HepG2 (cell line): ENCODE measurements around the gene MTCL1. TPM values are rescaled to one million over a fixed set of nuclear protein-coding genes. Genes with fewer than 3 reads are reported as not detected.

Experiments
- ATAC-seq: fragments of 200-7000 bp; cut with Tn5 transposase; 3 replicates; pipeline ENCODE4 v1.9.1; 2020; ENCODE audit warnings: mild to moderate bottlenecking, moderate library complexity
- BruUV-seq: library from RNA; stranded (reverse); fragments of 400-500 nt; replicated peaks from 2 replicates; lab custom pipeline; 2021; lab: Mats Ljungman, UMichigan
- CTCF ChIA-PET: fragments of 300-600 bp; formaldehyde crosslinking; extraction: SDS; loops from one replicate; lab custom pipeline; 2021; ENCODE audit warnings: low total read pairs, inconsistent platforms, low intra/inter-chr PET ratio; lab: Yijun Ruan, JAX
- POLR2A ChIA-PET: fragments of 350-600 bp; sonication (Branson Sonifier 250); formaldehyde crosslinking; loops from one replicate; lab custom pipeline; 2020; ENCODE audit warnings: antibody characterized with exemption, inconsistent platforms; lab: Yijun Ruan, JAX
- DNase-seq: peaks from one replicate; pipeline ENCODE4 v3.0.0-alpha.2; 2015; ENCODE audit warnings: low spot score
- FAIRE-seq: peaks from 3 replicates; lab custom pipeline; 2011; peaks lifted over from hg19 to GRCh38; lab: Jason Lieb, UNC
- H2AFZ ChIP-seq: one replicate; pipeline ENCODE4 v1.6.1; 2011; ENCODE audit warnings: low read length, inconsistent platforms
- H3K27ac ChIP-seq: fragments of 300-600 bp; 3 replicates; pipeline ENCODE4 v1.8.0; 2011; ENCODE audit warnings: mixed run types, mild to moderate bottlenecking, mixed read lengths, low read length, inconsistent platforms; ENCODE audit not compliant: insufficient read depth; ENCODE audit errors: extremely low read length
- H3K27me3 ChIP-seq, 2 experiments: fragments of 200-600 bp in 1 of 2; 2 replicates in 1 of 2; 3 replicates in 1 of 2; pipeline versions ENCODE4 v1.6.0 to v1.8.0; 2011; ENCODE audit warnings: low read length in 2 of 2, mild to moderate bottlenecking in 2 of 2, moderate library complexity in 2 of 2, inconsistent platforms in 1 of 2; ENCODE audit not compliant: insufficient read depth in 2 of 2, control insufficient read depth in 1 of 2
- H3K36me3 ChIP-seq, 2 experiments: fragments of 200-600 bp in 1 of 2; replicated peaks in 1 of 2; 2 replicates in 1 of 2; 3 replicates in 1 of 2; pipeline versions ENCODE4 v1.5.1 to v1.8.0; 2011; ENCODE audit warnings: low read length in 2 of 2, inconsistent platforms in 1 of 2; ENCODE audit not compliant: insufficient read depth in 2 of 2, control insufficient read depth in 1 of 2
- H3K4me1 ChIP-seq: 2 replicates; pipeline ENCODE4 v1.5.1; 2012; ENCODE audit warnings: low read length, inconsistent platforms; ENCODE audit not compliant: insufficient read depth
- H3K4me2 ChIP-seq: 2 replicates; pipeline ENCODE4 v1.6.0; 2011; ENCODE audit warnings: low read depth, low read length, inconsistent platforms
- H3K4me3 ChIP-seq, 3 experiments: fragments of 200-600 bp in 1 of 3; sonication (generic), shearing (Covaris generic) in 1 of 3; replicated peaks in 1 of 3; 2 replicates each; pipeline ENCODE4 v1.5.1; 2011 to 2016; ENCODE audit warnings: low read length in 3 of 3, inconsistent platforms in 2 of 3, low read depth in 2 of 3, mild to moderate bottlenecking in 2 of 3, control low read depth in 1 of 3, mixed read lengths in 1 of 3; ENCODE audit not compliant: insufficient read depth in 1 of 3
- H3K79me2 ChIP-seq: one replicate; pipeline ENCODE4 v1.6.1; 2011; ENCODE audit warnings: low read length, inconsistent platforms; ENCODE audit not compliant: insufficient read depth
- H3K9ac ChIP-seq: 2 replicates; pipeline ENCODE4 v1.6.0; 2011; ENCODE audit warnings: mild to moderate bottlenecking, low read depth, low read length, inconsistent platforms; ENCODE audit not compliant: insufficient read depth
- H3K9me3 ChIP-seq: 2 replicates; pipeline ENCODE4 v1.5.1; 2012; ENCODE audit warnings: mild to moderate bottlenecking, low read length
- H4K20me1 ChIP-seq: 2 replicates; pipeline ENCODE4 v1.6.0; 2011; ENCODE audit warnings: inconsistent platforms, mild to moderate bottlenecking, low read length, moderate library complexity; ENCODE audit not compliant: insufficient read depth
- HES4 ChIP-seq: sonication (generic); formaldehyde crosslinking; IDR thresholded peaks from 2 replicates; pipeline ENCODE4 v1.9.0; 2021; ENCODE audit warnings: mild to moderate bottlenecking, missing genetic modification reagents, borderline replicate concordance
- KMT2A ChIP-seq: sonication (generic); formaldehyde crosslinking; IDR thresholded peaks from 2 replicates; pipeline ENCODE4 v1.4.0; 2020; ENCODE audit warnings: missing genetic modification reagents
- ZNF792 ChIP-seq: IDR thresholded peaks from 2 replicates; pipeline ENCODE4 v1.6.1; 2016
- ZZZ3 ChIP-seq: sonication (generic); formaldehyde crosslinking; IDR thresholded peaks from 2 replicates; pipeline ENCODE4 v1.4.0; 2020; ENCODE audit warnings: missing genetic modification reagents, mild to moderate bottlenecking, borderline replicate concordance
- WGBS: methylation state at CpG from one replicate; pipeline ENCODE4 v1.1.6; 2017; ENCODE audit warnings: low lambda C conversion rate; 5-methylcytosine and 5-hydroxymethylcytosine counted together
- in situ Hi-C: cut with HindIII; loops from 2 replicates; pipeline ENCODE4 v1.10.0; 2017; ENCODE audit warnings: low pct_unique_long_range_greater_than_20kb; ENCODE audit not compliant: extremely low pct_ligation_motif_present
- intact Hi-C: fragments of 100-400 bp; cut with micrococcal nuclease; formaldehyde crosslinking; loops from one replicate; pipeline ENCODE4 v1.10.0; 2022; ENCODE audit not compliant: unreplicated experiment
- polyA plus RNA-seq, 8 experiments: library from polyadenylated mRNA; depleted of rRNA in 3 of 8; stranded (reverse) in 7 of 8; unstranded in 1 of 8; fragments of >200 nt; fragmentation: Illumina TruSeq in 4 of 8; extraction: Trizol in 4 of 8; gene quantifications; 2 replicates each; pipeline versions ENCODE4 v1.2.1 to v1.2.3, GENCODE V29; 2011 to 2016; ENCODE audit warnings: low read depth in 4 of 8, missing spikeins in 1 of 8, mixed read lengths in 1 of 8; ENCODE audit not compliant: insufficient read depth in 1 of 8
- total RNA-seq, 5 experiments: library from RNA; depleted of rRNA; stranded (reverse); fragments of >200 nt; fragmentation: Illumina TruSeq; extraction: Trizol; gene quantifications; 2 replicates each; pipeline ENCODE4 v1.2.3, GENCODE V29; 2016; ENCODE audit warnings: low read depth in 1 of 5
- TF ChIP-seq, protein P1 (sequence below): fragments of 450-650 bp; IDR thresholded peaks from 2 replicates; pipeline ENCODE4 v1.6.1; 2016
- TF ChIP-seq, protein P2 (sequence below): sonication (generic); formaldehyde crosslinking; IDR thresholded peaks from 2 replicates; pipeline ENCODE4 v1.8.0; 2022; ENCODE audit warnings: mild to moderate bottlenecking, missing genetic modification reagents; ENCODE audit not compliant: insufficient replicate concordance
- TF ChIP-seq, protein P3 (sequence below): sonication (generic); formaldehyde crosslinking; IDR thresholded peaks from 2 replicates; pipeline ENCODE4 v1.4.0; 2020; ENCODE audit warnings: missing genetic modification reagents

The MTCL1 gene
- total and polyA plus RNA-seq, 2 of the 13 experiments (the other 11 are each of a cell fraction or from before 2014, with no cell fraction given) = 3.1 to 3.2 TPM

DNA sequence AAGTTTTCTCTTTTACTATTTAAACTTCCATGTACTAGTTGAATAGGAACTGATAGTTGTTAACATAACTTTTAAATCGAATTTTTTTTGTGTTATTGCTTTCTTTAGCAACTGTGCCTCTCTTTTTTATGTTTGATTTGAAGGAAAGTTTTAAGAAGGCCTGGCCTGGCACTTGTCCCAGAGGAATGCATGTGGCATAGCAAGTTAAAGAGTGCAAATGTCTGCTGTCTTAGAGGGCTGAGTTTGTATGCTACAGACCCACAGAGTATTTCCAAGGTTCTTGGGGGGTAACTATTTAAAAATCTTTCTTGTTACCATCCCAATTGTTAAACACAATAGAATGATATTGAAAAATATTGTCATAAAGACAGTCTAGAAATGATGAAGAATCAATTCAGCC is 47.0 kb downstream of the MTCL1 start:
- BruUV-seq = no TSS peak
- POLR2A ChIA-PET = no interaction called here
- Histone ChIP-seq H3K27me3 (peaks cover 0 to 1% of the 10 kb centered on the region in 2 experiments; a peak in 1 of 5 replicates), H3K9me3 (no peaks in the 10 kb centered on the region), H3K4me1 (no peaks in the 10 kb centered on the region), H3K79me2 (no peaks in the 10 kb centered on the region), H3K4me3 (no peak overlapping the region), H2AFZ (no peak overlapping the region), H3K9ac (no peak overlapping the region), H3K4me2 (no peak overlapping the region), H3K36me3 (peaks cover 0 to 3% of the 10 kb centered on the region in 2 experiments; a peak in 1 of 5 replicates), H4K20me1 (no peaks in the 10 kb centered on the region), H3K27ac (no peak overlapping the region)
- WGBS = 8% methylated on average over 1 of the region's 1 CpG
- no peak for FAIRE-seq
- no peak for ATAC-seq
- intact Hi-C loops (no loop called here), in situ Hi-C loops (no loop called here)
- CTCF ChIA-PET = no interaction called here
- no peak for DNase-seq
- TF ChIP-seq, protein P1, sequence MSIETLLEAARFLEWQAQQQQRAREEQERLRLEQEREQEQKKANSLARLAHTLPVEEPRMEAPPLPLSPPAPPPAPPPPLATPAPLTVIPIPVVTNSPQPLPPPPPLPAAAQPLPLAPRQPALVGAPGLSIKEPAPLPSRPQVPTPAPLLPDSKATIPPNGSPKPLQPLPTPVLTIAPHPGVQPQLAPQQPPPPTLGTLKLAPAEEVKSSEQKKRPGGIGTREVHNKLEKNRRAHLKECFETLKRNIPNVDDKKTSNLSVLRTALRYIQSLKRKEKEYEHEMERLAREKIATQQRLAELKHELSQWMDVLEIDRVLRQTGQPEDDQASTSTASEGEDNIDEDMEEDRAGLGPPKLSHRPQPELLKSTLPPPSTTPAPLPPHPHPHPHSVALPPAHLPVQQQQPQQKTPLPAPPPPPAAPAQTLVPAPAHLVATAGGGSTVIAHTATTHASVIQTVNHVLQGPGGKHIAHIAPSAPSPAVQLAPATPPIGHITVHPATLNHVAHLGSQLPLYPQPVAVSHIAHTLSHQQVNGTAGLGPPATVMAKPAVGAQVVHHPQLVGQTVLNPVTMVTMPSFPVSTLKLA = no peak
- TF ChIP-seq HES4 (CRISPR knock-in tag) (no peak), ZZZ3 (CRISPR knock-in tag) (no peak), KMT2A (CRISPR knock-in tag) (no peak), ZNF792 (CRISPR knock-in tag) (no peak)
- TF ChIP-seq, protein P2, sequence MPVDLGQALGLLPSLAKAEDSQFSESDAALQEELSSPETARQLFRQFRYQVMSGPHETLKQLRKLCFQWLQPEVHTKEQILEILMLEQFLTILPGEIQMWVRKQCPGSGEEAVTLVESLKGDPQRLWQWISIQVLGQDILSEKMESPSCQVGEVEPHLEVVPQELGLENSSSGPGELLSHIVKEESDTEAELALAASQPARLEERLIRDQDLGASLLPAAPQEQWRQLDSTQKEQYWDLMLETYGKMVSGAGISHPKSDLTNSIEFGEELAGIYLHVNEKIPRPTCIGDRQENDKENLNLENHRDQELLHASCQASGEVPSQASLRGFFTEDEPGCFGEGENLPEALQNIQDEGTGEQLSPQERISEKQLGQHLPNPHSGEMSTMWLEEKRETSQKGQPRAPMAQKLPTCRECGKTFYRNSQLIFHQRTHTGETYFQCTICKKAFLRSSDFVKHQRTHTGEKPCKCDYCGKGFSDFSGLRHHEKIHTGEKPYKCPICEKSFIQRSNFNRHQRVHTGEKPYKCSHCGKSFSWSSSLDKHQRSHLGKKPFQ (CRISPR knock-in tag) = no peak
- TF ChIP-seq, protein P3, sequence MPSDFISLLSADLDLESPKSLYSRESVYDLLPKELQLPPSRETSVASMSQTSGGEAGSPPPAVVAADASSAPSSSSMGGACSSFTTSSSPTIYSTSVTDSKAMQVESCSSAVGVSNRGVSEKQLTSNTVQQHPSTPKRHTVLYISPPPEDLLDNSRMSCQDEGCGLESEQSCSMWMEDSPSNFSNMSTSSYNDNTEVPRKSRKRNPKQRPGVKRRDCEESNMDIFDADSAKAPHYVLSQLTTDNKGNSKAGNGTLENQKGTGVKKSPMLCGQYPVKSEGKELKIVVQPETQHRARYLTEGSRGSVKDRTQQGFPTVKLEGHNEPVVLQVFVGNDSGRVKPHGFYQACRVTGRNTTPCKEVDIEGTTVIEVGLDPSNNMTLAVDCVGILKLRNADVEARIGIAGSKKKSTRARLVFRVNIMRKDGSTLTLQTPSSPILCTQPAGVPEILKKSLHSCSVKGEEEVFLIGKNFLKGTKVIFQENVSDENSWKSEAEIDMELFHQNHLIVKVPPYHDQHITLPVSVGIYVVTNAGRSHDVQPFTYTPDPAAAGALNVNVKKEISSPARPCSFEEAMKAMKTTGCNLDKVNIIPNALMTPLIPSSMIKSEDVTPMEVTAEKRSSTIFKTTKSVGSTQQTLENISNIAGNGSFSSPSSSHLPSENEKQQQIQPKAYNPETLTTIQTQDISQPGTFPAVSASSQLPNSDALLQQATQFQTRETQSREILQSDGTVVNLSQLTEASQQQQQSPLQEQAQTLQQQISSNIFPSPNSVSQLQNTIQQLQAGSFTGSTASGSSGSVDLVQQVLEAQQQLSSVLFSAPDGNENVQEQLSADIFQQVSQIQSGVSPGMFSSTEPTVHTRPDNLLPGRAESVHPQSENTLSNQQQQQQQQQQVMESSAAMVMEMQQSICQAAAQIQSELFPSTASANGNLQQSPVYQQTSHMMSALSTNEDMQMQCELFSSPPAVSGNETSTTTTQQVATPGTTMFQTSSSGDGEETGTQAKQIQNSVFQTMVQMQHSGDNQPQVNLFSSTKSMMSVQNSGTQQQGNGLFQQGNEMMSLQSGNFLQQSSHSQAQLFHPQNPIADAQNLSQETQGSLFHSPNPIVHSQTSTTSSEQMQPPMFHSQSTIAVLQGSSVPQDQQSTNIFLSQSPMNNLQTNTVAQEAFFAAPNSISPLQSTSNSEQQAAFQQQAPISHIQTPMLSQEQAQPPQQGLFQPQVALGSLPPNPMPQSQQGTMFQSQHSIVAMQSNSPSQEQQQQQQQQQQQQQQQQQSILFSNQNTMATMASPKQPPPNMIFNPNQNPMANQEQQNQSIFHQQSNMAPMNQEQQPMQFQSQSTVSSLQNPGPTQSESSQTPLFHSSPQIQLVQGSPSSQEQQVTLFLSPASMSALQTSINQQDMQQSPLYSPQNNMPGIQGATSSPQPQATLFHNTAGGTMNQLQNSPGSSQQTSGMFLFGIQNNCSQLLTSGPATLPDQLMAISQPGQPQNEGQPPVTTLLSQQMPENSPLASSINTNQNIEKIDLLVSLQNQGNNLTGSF (CRISPR knock-in tag) = no peak
